ENCODE measurements around the gene ZNF343. TPM values are rescaled to one million over a fixed set of nuclear protein-coding genes. Genes with fewer than 3 reads are reported as not detected.

Gene ZNF343
- total and polyA plus RNA-seq, 4 donors: 4.9 to 14.8 (median 7.1) TPM

DNA sequence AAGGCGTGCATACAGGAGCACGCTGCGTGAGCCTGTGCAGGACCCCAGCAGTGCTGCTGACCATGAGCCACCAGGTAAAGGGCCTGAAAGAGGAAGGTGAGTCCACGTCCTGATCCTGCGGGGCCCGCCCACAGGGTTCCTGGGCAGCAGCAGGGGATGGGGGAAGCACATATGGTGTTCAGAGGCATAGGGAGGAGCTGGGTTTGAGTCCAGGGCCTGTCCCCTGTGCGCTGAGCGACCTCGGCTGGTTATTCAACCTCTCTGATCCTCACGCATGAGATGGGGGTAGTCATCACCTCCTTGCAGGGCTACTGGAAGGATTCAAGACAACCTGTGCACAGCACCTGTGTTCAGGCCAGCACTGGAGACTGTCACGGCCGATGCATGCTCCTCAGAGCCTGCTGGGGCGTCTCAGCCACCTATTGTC lies 27.9 kb upstream of the ZNF343 start, which contains the start of gene TMC2:
TSS of gene TMC2 (plus strand) at position 14 of the 427 bp plus-strand sequence. CDS start at position 63, 49 bp downstream.
- Histone ChIP-seq H3K36me3 (ENCODE audit: control insufficient read depth in 4 of 4, insufficient read depth in 4 of 4, low read length in 4 of 4) (no peaks in the 10 kb centered on the region), H3K4me3 (no peak within 1 kb of the TSS), H3K9ac (ENCODE audit: insufficient read depth in 1 of 2, low read length in 2 of 2) (no peak within 1 kb of the TSS), H3K27ac (ENCODE audit: low read depth in 1 of 2, low read length in 1 of 2) (no peak within 1 kb of the TSS), H3K4me1 (ENCODE audit: control insufficient read depth in 5 of 5, insufficient read depth in 5 of 5, low read length in 5 of 5) (no peaks in the 10 kb centered on the region), H3K27me3 (ENCODE audit: control insufficient read depth in 3 of 3, insufficient read depth in 3 of 3, low read length in 2 of 3) (no peaks in the 10 kb centered on the region), H3K9me3 (ENCODE audit: control insufficient read depth in 4 of 4, insufficient read depth in 3 of 4, low read length in 3 of 4) (peaks cover 0 to 2% (median 0%) of the 10 kb centered on the region in 4 donors)
- ATAC-seq (ENCODE audit: insufficient read depth, low FRiP score) (no peak), DNase-seq (no peak)
- WGBS, 2 donors: 76 to 78% methylated on average over 13 of the region's 13 CpGs
- TF ChIP-seq CTCF (IDR thresholded peaks at IDR 0.05; ENCODE audit: control extremely low read depth, extremely low read depth): no peak

DNA sequence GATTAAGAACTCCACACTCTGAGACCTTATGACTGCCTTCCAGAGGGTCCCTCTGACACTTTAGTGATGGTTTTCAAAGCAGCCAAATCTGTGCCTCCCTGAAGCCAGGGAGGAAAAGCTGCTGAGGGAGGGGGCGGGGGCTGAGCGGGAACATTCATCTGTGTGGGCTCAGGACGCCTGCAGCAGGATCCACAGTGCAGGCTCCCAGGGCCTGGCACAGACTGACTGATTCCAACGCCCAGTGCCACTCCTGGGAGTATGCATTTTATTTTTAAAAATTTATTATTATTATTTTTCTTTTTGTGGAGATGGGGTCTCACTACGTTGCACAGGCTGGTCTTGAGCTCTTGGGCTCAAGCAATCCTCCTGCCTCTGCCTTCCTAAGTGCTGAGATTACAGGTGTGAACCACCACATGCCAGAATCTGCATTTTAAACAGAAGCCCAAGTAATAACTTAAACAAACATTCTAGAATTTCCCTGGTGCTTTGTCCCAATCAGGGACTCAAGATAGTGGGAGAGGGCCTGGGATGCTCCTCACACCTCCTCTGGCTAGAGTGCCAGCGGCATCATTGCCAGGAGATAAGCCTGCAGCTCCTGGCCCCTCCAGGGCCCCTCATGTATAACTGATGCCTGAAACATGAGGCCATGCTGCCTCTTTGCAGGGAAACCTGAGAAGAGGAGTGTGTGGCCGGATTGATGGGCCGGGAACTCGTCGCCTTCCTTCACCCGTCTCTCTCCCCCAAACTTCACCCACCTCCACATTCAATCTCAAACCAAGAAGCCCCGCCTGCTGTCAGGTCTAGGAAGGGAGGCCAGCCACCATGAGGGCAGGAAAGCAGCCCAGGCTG lies 27.2 kb upstream of the ZNF343 start:
- Histone ChIP-seq H3K4me1 (ENCODE audit: control insufficient read depth in 5 of 5, insufficient read depth in 5 of 5, low read length in 5 of 5) (no peaks in the 10 kb centered on the region), H3K36me3 (ENCODE audit: control insufficient read depth in 4 of 4, insufficient read depth in 4 of 4, low read length in 4 of 4) (no peaks in the 10 kb centered on the region), H3K9me3 (ENCODE audit: control insufficient read depth in 4 of 4, insufficient read depth in 3 of 4, low read length in 3 of 4) (peaks cover 0 to 2% (median 0%) of the 10 kb centered on the region in 4 donors), H3K27me3 (ENCODE audit: control insufficient read depth in 3 of 3, insufficient read depth in 3 of 3, low read length in 2 of 3) (no peaks in the 10 kb centered on the region), H3K9ac (ENCODE audit: insufficient read depth in 1 of 2, low read length in 2 of 2) (no peak overlapping the region), H3K27ac (ENCODE audit: low read depth in 1 of 2, low read length in 1 of 2) (no peak overlapping the region), H3K4me3 (no peak overlapping the region)
- 62 to 70% methylated on average over 12 of the region's 12 CpGs for WGBS, 2 donors
- no peak for TF ChIP-seq CTCF (IDR thresholded peaks at IDR 0.05; ENCODE audit: control extremely low read depth, extremely low read depth)
- ATAC-seq (ENCODE audit: insufficient read depth, low FRiP score): no peak
- no peak for DNase-seq

- Histone ChIP-seq H3K9ac (ENCODE audit: insufficient read depth in 1 of 2, low read length in 2 of 2) (no peak overlapping the region), H3K27ac (ENCODE audit: low read depth in 1 of 2, low read length in 1 of 2) (no peak overlapping the region), H3K4me1 (ENCODE audit: control insufficient read depth in 5 of 5, insufficient read depth in 5 of 5, low read length in 5 of 5) (no peaks in the 10 kb centered on the region), H3K36me3 (ENCODE audit: control insufficient read depth in 4 of 4, insufficient read depth in 4 of 4, low read length in 4 of 4) (no peaks in the 10 kb centered on the region), H3K9me3 (ENCODE audit: control insufficient read depth in 4 of 4, insufficient read depth in 3 of 4, low read length in 3 of 4) (no peaks in the 10 kb centered on the region), H3K4me3 (no peak overlapping the region), H3K27me3 (ENCODE audit: control insufficient read depth in 3 of 3, insufficient read depth in 3 of 3, low read length in 2 of 3) (no peaks in the 10 kb centered on the region)
- no peak for TF ChIP-seq CTCF (IDR thresholded peaks at IDR 0.05; ENCODE audit: control extremely low read depth, extremely low read depth)
- no peak for ATAC-seq (ENCODE audit: insufficient read depth, low FRiP score)
- DNase-seq: no peak
- 86 to 87% methylated on average over 8 of the region's 8 CpGs for WGBS, 2 donors
These were observed 24.4 kb upstream of the ZNF343 start for GRCh38 chr20:2533118-2533517.
